DMS 273 (cell line): ENCODE measurements around the gene MRPL28.
"Not testable (repeated sequence)": the region's sequence is repeated elsewhere in the genome, so short reads cannot be mapped to it uniquely, and the experiment has no call there.

Source experiments
- DNase-seq: peaks from one replicate; lab custom pipeline; 2025; ENCODE audit not compliant: unreplicated experiment; lab: John Stamatoyannopoulos, UW

MRPL28 gene

DNA sequence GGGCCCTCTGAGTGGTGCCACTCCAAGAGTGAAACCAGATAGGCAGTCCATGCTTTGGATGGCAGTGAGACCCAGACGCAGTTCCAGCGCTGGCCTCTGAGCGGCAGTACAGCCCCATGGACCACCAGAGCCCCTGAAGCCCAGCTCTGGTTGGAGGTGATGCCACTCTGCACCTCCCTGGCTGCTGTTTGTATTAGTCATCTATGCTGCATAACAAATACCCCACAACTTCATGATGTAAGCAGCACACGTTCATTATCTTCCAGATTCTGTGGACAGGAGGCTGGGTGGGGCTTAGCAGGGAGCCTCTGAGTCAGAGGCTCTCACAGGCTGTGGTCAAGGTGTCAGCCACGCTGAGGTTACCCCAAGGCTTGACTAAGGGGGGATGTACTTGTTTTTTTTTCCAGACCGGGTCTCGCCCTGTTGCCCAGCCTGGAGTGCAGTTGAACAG lies 21.6 kb upstream of the MRPL28 start:
- DNase-seq: peak; percentile 84

DNA sequence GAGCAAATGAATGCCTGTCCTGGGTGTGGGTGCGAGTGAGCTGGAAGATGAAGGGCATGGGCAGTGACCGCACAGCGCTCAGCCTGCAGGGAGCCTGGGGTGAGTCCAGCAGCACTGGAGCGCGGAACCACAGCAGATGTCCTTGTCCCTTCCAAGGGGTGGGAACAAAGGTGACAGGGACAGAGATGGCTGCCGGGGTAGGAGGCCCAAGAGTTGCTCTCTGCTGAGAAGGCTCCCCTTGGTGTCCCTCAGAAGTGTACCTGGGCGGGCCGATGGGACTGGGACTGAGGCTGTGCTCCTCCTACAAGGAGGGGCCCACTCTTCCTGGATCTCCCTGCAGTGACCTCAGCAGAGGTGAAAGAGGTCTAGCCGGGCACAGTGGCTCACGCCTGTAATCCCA lies 19.0 kb upstream of the MRPL28 start:
- no peak for DNase-seq

DNA sequence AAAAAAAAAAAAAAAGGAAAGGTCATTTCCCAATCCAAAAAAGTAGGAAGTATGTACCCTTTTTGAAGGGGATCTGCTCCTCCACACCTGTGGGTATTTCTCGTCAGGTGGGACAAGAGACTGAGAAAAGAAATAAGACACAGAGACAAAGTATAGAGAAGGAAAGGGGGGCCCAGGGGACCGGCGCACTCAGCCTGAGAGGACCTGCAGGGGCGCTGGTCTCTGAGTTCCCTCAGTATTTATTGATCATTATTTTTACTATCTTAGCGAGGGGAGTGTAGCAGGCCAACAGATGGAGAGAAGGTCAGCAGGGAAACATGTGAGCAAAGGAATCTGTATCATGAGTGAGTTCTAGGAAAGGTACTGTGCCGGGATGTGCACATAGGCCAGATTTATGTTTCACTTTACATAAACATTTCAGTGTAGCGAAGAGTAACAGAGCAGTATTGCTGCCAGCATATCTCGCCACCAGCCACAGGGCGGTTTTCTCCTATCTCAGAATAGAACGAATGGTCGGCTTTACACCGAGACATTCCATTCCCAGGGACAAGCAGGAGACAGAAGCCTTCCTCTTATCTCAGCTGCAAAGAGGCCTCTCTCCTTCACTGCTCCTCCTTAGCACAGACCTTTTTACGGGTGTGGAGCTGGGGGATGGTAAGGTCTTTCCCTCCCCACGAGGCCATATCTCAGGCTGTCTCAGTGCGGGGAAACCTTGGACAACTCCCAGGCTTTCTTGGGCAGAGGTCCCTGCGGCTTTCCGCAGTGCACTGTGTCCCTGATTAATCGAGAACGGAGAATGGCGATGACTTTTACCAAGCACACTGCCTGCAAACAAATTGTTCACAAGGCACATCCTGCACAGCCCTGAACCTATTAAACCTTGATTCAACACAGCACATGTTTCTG lies 17.7 kb upstream of the MRPL28 start:
- DNase-seq: not testable (repeated sequence)

DNA sequence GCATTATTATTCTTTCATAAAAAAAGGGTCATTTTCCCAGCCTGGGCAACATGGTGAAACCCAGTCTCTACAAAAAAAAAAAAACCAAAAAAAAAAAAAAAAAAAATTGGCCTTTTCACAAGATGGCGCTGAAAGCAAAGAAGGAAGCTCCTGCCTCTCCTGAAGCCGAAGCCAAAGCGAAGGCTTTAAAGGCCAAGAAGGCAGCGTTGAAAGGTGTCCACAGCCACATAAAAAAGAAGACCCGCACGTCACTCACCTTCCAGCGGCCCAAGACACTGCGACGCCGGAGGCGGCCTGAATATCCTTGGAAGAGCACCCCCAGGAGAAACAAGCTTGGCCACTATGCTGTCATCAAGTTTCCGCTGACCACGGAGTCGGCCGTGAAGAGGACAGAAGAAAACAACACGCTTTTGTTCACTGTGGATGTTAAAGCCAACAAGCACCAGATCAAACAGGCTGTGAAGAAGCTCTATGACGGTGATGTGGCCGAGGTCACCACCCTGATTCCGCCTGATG lies 16.4 kb upstream of the MRPL28 start:
- no peak for DNase-seq

DNA sequence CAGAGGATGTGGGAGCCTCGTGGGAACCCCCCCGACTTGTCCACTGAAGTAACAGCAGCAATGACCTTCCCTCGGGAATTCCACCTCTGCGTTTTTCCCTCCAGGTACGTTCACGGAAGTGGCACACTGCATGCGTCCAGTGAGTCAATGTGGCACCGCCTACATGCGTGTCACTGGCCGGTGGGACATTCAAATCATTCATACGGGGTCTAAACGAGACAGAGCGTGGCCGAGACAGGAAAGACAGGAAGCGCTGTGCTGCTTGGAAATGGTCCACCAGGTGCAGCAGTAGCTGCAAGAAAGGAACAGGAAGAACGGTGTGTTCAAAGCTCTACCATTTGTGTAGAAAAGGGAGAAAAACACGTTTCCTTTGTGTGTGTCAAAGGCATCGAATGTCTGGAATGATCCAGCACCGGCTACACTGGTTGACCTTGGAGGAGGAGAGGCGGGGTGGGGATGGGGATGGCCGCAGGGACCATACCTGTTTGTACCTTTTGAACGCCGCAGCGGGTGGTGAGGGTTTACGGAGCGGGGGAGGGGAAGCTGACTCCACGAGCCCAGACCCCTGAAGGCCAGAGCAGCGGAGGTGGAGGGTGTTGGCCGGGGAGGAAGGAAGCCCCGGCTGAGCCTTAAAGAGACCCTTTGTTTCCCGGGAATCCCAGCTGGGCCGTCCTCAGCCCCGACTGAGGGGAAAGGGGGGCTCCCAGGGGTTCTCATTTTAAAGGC lies 13.2 kb upstream of the MRPL28 start:
- DNase-seq: no peak

DNA sequence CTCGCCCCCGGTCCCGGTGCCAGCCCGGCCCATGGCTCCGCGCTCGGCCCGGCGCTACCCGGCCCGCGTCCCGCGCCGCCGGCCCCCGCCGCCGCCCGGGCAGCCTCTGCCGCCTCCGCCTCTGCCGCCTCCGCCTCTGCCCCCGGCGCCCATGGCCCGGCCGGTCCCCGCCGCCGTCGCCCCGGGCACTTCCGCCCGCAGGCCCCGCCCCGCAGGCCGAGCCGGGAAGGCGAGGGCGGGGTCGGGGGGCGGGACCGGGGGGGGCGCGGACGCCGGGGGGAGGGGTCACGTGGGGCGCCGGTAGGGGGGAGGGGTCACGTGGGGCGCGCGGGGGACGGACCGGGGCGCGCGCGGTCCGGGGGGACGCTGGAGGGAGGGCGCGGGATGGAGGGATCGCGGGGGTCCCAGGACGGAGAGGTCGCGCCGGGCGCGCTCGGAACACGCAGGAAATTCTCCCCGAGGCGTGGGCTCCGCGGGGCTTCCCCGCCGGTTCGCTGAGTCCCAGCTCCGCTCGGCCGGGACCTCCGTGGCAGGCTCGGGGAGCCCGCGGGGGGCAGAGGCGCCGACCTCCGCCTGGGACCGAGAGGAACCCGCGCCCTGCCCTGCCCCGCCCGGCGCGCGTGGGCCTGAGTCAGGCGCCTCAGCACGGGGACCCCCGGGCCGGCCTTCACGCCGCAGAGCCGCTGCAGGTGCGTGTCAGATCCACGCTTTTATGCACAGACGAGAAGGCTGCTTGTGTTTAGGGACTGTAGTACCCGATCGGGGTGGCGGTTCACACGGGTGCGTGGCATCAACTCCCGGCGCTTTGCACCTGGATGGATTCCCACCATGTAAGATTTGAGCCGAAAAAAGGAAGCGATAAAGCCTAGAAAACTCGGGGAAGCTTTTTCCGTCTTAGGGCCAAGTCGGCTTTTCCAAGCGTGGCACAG lies 11.7 kb upstream of the MRPL28 start, which contains the start of gene PGAP6:
TSS of gene PGAP6 (minus strand) at position 190 of the 929 bp plus-strand sequence. CDS start at position 33, 157 bp downstream.
- peak; percentile 80 for DNase-seq

DNA sequence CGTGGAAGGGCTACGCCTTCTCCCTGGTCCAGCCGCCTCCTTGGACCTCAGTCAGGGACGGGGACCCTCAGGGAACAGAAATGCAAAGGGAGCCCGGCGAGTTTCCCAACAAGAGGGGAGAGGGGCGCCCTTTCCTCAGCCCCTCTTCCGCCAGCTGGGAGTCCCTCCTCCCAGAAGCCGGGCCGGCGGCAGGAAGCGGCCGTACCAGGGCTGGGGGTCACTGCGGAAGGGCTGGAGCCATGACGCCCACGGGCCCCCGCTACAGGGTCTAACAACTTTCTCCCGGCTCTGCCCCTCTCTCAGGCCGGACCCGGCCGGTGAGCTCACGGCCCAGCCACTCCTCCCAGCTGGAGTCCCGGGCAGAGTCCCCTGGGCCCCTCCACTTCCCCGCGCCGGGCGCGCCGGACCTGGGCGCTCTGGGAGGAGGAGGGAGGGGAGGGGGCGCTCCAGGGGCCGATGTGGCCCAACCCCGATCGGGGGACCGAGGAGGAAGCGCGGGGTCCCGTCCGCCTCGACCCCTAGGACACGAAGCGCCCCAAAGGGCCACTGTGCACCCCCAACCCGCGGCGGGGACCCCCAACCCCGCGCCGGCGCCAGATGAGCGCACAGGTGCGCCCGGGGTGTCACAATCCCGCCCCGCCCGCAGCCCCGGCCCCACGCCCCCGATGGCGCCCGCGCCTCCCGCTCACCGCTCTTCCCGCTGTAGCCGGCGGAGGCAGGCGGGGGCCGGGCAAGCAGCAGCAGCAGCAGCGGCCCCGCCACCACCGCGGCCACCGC lies 10.9 kb upstream of the MRPL28 start:
- DNase-seq: peak; percentile 77

DNA sequence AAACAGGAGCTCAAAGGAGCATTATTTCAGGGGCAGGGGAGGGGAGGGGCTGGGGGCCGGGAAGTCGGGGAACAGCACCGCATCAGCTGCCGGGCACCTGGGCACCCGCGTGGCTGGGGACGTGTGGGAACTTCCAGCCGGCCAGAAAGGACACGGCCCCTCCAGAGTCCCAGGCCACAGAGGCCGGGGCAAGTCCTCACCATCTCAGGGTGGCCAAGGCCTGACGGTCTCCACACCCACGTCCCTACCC lies 10.3 kb upstream of the MRPL28 start:
- no peak for DNase-seq

DNA sequence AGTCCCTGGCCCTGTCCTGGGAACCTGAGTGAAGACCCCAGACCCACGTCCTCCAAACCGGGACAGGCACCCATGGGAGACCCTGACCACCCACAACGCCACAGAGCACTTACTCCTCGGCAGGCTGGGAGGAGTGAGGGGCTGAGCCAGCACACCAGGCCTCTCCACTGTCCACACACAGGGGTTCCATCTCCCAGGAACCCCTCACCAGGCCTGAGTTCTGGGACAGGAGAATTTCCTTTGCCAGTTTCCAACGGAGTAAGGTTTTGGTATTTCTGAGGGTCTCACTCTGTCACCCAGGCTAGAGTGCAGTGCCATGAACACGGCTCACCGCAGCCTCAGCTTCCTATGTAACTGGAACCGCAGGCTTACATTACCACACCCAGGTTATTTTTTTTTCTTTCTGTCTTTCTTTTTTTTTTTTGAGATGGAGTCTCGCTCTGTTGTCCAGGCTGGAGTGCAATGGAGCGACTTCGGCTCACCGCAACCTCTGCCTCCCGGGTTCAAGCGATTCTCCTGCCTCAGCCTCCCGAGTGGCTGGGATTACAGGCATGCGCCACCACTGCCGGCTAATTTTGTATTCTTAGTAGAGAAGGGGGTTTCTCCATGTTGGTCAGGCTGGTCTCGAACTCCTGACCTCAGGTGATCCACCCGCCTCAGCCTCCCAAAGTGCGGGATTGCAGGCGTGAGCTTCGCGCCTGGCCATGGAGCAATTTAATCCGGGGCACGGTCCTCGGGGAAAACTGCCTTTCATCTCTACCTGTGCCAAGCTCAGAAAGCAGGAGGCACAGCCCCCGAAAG lies 9.8 kb upstream of the MRPL28 start:
- no peak for DNase-seq

DNA sequence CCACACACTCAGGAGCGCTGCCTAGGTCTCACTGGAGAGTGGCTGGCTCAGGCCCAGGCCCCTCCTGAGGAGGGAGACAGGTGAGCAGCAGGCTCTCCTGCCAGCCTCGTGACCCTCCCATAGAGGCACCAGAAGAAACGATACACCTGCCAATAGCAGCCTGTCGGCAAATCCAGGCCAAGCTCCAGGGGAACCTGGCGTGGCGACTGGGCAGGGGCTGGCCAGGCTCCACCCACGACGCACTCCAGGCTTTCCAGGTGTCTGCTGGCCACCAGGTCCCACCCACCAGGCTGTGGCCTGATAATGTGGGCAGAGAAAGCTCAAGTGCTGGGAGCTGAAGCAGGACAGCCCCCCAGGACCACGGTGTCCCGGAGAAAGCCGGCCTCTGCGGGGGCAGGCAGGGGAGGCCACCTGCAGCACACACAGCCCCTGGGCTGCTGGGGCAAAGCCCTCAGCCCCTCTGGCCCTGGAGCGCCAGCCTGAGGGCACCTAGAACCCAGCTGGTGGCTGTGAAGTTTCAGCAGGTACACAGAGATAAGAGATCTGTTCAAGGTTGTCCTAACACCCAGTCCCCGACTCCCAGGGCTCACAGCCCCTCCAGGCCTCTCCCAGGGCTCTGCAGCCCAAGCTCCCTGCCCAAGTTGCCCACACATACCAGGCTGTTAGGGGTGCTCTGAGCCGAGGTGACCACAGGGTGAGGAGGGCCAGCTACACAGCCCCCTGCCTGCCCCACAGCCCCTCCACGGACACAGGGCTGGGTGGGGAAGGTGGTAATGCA lies 9.0 kb upstream of the MRPL28 start:
- DNase-seq: no peak

DNA sequence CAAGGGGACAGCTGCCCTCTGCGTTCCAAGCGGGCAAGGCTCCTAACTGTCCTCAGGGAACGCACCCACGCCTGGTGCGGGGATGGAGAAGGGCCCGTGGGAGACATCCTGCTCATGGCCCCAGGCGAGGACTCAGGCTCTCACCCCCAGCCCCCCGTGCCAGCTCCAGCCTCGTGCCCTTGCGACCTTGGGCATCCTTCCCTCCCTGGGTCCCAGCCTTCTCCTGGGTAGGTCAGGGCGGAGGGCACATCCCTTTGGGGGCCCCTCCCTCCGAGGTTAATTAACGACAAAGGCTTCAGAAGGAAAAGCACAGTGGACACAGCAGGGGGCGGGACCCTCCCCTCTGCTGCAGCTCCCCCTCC lies 8.5 kb upstream of the MRPL28 start:
- no peak for DNase-seq

DNA sequence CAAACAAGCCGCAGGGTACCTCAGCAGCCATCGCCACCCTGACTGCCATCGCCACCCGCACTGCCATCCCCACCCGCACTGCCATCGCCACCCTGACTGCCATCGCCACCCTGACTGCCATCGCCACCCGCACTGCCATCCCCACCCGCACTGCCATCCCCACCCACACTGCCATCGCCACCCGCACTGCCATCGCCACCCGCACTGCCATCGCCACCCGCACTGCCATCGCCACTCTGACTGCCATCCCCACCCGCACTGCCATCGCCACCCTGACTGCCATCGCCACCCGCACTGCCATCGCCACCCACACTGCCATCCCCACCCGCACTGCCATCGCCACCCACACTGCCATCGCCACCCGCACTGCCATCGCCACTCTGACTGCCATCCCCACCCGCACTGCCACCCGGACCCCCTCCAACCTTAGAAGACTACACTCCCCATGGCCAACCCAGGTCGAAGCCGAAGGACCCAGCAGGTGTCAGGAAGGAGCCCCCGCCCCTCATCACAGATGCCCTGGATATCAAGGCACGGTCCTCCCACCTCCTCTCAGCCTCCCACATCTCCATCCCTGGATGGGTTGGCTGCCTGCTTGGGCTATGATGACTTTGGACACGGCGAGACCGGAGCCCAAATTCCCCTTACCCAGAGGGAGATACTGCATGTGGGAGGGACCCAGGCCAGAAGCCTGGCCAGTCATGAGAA lies 7.9 kb upstream of the MRPL28 start:
- DNase-seq: not testable (repeated sequence)

DNA sequence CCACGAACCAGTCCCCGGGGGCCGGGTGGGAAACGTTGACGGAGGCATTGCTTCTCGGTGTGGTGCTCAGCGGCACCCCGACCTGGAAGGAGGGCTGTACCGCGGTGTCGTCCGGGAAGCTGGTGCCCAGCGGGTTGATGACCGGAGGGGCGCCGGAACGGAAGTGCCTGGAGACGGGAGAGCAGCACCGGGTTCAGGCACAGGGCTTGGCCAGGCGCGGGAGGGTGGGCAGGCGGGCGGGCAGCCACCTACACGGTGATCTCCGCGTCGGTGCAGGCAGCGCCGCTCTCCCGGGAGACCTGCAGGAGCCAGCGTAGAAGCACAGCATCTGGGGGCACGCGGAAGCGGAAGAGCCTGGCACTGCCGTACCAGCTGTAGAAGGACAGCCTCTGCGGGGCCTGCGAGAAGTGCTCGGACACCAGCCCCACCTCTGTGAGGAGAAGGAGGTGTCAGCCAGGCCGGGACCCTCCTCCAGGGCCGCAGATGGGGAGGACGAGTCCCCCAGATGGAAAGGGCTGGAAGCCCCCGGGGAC lies 7.1 kb upstream of the MRPL28 start:
- DNase-seq: no peak

DNA sequence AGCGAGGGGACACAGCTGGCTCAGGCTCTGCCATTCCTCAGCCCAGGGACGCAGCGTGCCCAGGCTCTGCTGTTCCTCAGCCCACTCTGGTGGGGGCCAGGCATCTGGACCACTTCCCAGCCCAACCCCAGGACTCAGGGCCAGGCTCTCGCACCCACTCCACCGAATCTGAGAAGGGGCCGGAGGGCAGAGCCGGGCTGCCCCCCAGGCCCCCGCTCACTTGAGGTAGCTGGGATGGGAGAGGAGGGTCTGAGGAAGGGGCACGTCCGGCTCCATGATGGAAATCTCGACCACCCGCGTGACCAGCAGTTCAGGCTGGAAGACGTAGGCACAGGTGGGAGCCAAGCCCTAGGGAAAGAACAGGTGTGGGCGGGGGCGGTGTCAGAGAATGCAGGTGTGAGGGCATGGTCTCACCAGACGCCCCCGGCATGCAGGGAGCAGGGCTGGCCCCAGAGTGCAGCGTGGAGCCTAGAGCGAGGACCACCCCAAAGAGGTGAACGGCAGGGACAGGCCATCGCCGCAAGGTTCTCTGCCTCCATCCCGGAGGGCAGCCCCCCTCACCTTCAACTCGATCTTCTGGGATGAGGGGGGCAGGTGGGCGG lies 6.6 kb upstream of the MRPL28 start:
- no peak for DNase-seq

DNA sequence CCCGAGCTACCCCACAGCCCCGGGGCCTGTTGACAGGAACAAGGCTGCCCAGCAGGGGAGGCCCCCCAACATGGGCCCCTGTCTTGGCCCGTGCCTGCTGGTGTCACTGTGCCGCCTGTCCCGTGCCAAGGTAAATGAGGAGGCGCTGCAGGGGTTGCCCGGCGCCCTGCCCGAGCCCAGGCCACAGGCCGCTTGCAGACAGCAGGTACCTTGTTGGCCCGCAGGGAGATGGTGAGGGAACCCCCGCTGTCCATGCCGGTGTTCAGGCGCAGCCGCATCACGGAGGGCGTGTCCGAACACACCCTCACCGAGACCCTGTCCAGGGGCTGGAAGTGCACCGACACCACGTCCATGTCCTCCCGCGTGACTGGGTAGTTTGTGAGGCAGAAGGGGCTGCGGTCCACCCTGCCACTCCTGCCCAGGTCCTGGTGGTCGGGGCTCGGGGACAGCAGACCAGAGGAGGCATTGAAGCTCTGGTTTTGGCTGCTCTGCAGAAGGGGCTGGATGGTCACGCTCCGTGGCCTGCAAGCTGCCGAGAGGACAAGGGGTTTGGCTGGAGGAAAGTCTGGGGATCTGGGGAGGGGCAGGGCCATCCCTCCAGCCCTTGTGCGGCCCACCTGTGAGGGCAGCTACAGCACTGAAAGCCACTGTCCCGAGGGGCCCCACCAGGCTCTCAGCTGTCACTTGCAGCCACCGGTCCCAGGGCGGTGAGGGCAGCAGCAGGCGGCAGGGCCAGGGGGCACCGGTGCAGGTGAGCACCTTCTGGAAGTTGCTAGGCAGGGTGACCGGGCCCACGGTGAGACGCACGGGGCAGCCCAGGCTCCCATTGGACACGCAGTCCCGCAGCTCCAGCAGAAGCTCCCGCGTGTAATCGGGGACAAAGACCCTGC lies 5.8 kb upstream of the MRPL28 start:
- no peak for DNase-seq

DNA sequence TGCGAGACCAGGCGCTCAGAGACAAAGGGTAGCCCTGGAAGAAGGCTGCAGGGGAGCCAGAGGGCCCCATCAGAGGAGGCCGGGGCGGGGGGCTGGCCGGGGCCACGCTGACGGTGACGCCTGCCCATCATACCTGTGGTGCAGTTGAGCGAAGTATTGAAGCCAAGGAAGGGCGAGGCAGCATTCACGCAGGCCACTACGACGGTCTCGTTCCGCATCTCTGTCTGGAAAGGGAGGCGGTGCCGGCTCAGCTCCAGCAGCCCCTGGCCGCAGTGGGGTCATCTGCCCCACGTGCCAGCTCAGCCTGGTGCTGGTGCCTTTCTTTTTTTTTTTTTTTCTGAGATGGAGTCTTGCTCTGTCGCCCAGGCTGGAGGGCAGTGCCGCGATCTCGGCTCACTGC lies 4.9 kb upstream of the MRPL28 start:
- no peak for DNase-seq

DNA sequence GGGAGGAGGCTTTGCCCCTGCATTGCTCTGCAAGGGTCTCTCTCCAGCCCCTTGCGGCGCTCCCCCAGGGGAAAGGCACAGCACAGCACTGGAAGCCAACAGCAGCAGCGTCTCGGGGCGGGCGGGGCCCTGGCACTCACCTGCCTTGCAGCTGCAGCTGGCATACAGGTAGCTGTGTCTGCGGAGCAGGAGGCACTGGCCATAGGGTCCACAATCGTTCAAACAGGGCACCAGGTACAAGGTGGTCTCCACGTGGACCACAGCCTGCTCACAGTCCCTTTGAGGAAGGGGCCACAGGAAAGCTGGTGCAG lies 4.2 kb upstream of the MRPL28 start:
- no peak for DNase-seq
